Measurements from ENCODE around the gene HIVEP3.
A peak's percentile ranks its signal among the peaks of the same experiment; 100 is the strongest.

HIVEP3 gene

DNA sequence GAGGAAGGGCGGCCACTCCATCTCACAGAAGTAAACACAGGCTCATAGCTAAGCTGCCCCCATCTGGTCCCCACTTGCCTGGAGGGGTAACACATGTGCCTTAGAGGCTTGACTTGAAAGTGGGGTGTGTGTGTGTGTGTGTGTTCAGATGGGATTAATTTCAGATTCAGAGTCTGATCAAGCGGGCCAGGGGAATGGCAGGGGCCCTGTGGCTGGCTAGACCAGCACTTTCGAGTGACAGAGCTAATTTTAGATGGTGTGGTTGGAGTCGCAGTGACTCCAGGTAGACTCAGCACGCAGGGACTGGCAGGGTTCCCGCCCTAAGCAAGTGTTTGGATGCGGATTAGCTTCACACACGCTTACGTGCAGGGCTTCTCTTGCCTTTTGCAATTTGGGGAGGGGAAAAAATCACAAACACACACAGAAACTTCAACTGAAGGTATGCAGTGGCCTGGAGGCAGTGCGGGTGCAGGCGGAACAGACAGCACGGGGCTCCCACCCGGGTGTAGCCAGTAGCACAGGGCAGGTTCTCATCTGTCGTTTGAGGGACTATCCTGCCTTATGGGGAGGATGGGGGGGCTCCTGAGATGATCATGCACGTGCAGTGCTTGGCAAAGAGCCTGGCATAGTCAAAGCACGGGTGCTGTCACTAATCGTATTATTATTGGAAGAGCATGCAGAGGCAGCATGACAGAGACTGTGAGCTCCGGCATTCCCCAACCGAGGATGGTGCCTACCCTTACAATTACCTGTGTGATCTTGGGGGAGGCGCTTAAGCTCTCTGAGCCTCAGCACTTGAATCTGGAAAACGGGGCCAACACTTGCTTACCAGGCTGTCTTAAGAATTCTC lies 435.5 kb downstream of the HIVEP3 start:
- no peaks in the 10 kb centered on the region for H3K9me3 ChIP-seq (replicated peaks in 1 of 11)
- H3K27me3 ChIP-seq: no peaks in the 10 kb centered on the region
- no peak overlapping the region for H3K4me3 ChIP-seq
- peak overlapping the region in 10 of 11 experiments; percentile 5 to 77 (median 53); a peak in 16 of 22 replicates for H3K4me2 ChIP-seq
- H3K4me1 ChIP-seq: peaks cover 37 to 70% (median 60%) of the 10 kb centered on the region in 10 experiments
- H4K20me1 ChIP-seq: no peaks in the 10 kb centered on the region; a peak in 1 of 22 replicates
- H3K27ac ChIP-seq: peak overlapping the region in 2 of 11 experiments; percentile 27 to 47; a peak in 3 of 22 replicates
- no peak for TF ChIP-seq Cebpa-rat (IDR thresholded peaks at IDR 0.05)
- 0 out of 22 replicates have a peak overlapping the region, but pooled peaks of 1 of the 11 experiments have one; percentile 24 for H3K9ac ChIP-seq
- no peaks in the 10 kb centered on the region for H3K36me3 ChIP-seq

- H3K4me2 ChIP-seq: peak overlapping the region in 10 of 11 experiments; percentile 5 to 77 (median 53); a peak in 17 of 22 replicates
Measured at GRCh38 chr1:41482001-41482765, 436.5 kb downstream of the HIVEP3 start.

DNA sequence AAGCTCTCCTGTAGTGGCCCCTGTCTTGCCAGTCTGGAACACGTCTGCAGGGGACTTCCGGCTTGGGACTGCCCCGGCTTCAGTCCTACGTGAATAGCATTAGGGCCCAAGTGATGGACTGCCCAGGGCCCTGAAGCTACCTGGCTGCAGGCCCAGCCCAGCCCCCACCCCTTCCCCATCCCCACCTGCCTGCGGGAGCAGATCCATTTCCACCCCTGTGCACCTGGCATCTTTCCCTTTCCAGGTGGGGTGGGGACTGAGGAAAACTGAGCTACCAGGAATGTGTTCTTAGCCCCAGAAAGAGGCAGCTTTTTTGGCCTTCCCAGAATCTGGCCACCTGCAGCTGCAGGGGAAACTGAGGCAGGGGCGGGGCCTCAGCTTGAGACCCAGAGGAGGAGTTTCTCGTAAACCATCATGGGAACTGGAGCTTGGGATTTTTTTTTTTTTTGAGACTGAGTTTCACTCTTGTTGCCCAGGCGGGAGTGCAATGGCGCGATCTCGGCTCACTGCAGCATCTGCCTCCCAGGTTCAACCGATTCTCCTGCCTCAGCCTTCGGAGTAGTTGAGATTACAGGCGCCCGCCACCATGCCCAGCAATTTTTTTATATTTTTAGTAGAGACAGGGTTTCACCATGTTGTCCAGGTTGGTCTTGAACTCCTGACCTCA lies 437.5 kb downstream of the HIVEP3 start:
- Histone ChIP-seq H3K36me3 (no peaks in the 10 kb centered on the region), H3K4me3 (no peak overlapping the region), H3K27me3 (no peaks in the 10 kb centered on the region), H3K4me2 (no peak overlapping the region), H3K9ac (no peak overlapping the region), H3K27ac (no peak overlapping the region), H4K20me1 (peaks cover 0 to 10% (median 0%) of the 10 kb centered on the region in 11 experiments; a peak in 1 of 22 replicates), H3K4me1 (peaks cover 25 to 72% (median 58%) of the 10 kb centered on the region in 10 experiments), H3K9me3 (replicated peaks in 1 of 11) (no peaks in the 10 kb centered on the region)
- no peak for TF ChIP-seq Cebpa-rat (IDR thresholded peaks at IDR 0.05)

More at GRCh38 chr1:41482001-41482765, 436.5 kb downstream of the HIVEP3 start:
- Histone ChIP-seq H3K9me3 (replicated peaks in 1 of 11) (no peaks in the 10 kb centered on the region), H3K4me1 (peaks cover 31 to 72% (median 59%) of the 10 kb centered on the region in 10 experiments), H3K27ac (peak overlapping the region in 5 of 11 experiments; percentile 1 to 47 (median 35); a peak in 5 of 22 replicates), H3K9ac (peak overlapping the region in 2 of 11 experiments; percentile 18 to 24; a peak in 2 of 22 replicates), H4K20me1 (peaks cover 0 to 2% (median 0%) of the 10 kb centered on the region in 11 experiments; a peak in 1 of 22 replicates), H3K27me3 (no peaks in the 10 kb centered on the region), H3K36me3 (no peaks in the 10 kb centered on the region), H3K4me3 (no peak overlapping the region)
- no peak for TF ChIP-seq Cebpa-rat (IDR thresholded peaks at IDR 0.05)

DNA sequence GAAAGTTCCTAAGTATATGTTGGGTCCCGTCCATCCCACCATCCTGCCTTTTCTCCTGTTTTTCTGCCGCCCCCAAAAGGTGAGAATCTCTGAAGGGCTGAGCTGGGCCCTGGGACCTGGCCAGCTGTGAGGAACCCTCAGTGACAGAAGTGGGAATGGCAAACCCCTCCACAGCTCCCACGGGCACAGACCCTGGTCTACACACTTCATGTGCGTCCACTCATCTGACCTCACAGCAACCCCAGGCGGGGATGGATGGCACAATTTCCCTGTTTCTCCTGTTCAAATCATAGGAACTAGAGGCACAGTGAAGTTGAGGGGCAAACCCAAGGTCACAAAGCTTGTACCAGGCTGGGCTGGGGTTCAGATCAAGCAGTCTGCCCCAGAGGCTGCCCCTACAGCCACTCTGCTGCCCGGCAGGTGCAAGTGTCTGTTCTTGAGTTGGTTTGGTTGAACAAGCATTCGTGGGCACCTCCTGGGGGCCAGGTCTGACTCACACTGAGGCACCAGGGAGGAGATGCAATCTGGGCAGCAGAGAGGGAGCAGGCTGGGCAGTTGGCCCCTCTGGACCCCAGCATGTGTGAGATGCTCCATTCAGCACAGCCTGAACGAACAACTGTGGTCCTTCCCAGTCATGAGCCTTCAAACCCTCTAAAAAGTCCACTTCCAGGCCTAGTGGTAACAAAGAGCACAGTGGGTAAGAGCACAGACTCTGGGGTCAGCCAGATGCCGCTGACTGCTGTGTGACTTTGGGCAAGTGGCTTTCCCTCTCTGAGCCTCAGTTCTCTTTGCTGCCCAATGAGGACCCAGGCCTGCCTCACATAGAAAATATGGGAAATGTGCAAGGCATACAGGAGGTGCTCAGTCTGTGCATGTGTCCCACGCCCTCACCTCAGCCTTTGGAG lies 438.3 kb downstream of the HIVEP3 start:
- Histone ChIP-seq H3K4me1 (peaks cover 17 to 64% (median 50%) of the 10 kb centered on the region in 10 experiments), H3K4me3 (no peak overlapping the region)

GRCh38 chr1:41479808-41480160 lies 438.9 kb downstream of the HIVEP3 start:
- Histone ChIP-seq H3K36me3 (no peaks in the 10 kb centered on the region), H3K9me3 (replicated peaks in 1 of 11) (no peaks in the 10 kb centered on the region), H3K9ac (no peak overlapping the region), H3K27ac (no peak overlapping the region), H4K20me1 (0 out of 22 replicates have a peak, but pooled peaks cover 0 to 10% (median 0%) of the 10 kb centered on the region in 11 experiments), H3K4me2 (no peak overlapping the region), H3K27me3 (no peaks in the 10 kb centered on the region), H3K4me3 (no peak overlapping the region), H3K4me1 (peaks cover 10 to 57% (median 43%) of the 10 kb centered on the region in 10 experiments; a peak in 19 of 20 replicates)
- TF ChIP-seq Cebpa-rat (IDR thresholded peaks at IDR 0.05): no peak

More for the DNA sequence above, 438.3 kb downstream of the HIVEP3 start:
- no peak for TF ChIP-seq Cebpa-rat (IDR thresholded peaks at IDR 0.05)
- 0 out of 22 replicates have a peak, but pooled peaks cover 0 to 10% (median 0%) of the 10 kb centered on the region in 11 experiments for H4K20me1 ChIP-seq
- H3K4me2 ChIP-seq: no peak overlapping the region
- no peaks in the 10 kb centered on the region for H3K27me3 ChIP-seq
- H3K27ac ChIP-seq: no peak overlapping the region
- H3K36me3 ChIP-seq: no peaks in the 10 kb centered on the region
- no peaks in the 10 kb centered on the region for H3K9me3 ChIP-seq (replicated peaks in 1 of 11)
- no peak overlapping the region for H3K9ac ChIP-seq

GRCh38 chr1:41479000-41479807 lies 439.5 kb downstream of the HIVEP3 start:
- no peaks in the 10 kb centered on the region for H3K27me3 ChIP-seq
- no peaks in the 10 kb centered on the region for H3K9me3 ChIP-seq (replicated peaks in 1 of 11)
- peaks cover 5 to 51% (median 37%) of the 10 kb centered on the region in 10 experiments; a peak in 18 of 20 replicates for H3K4me1 ChIP-seq
- H3K27ac ChIP-seq: no peak overlapping the region
- no peak overlapping the region for H3K4me3 ChIP-seq
- H3K9ac ChIP-seq: no peak overlapping the region
- H3K4me2 ChIP-seq: peak overlapping the region in 4 of 11 experiments; percentile 6 to 32 (median 14); a peak in 2 of 22 replicates
- no peaks in the 10 kb centered on the region for H3K36me3 ChIP-seq
- no peak for TF ChIP-seq Cebpa-rat (IDR thresholded peaks at IDR 0.05)
- H4K20me1 ChIP-seq: 0 out of 22 replicates have a peak, but pooled peaks cover 0 to 10% (median 0%) of the 10 kb centered on the region in 11 experiments

GRCh38 chr1:41478118-41478748 lies 440.5 kb downstream of the HIVEP3 start:
- no peaks in the 10 kb centered on the region for H3K36me3 ChIP-seq
- no peak for TF ChIP-seq Cebpa-rat (IDR thresholded peaks at IDR 0.05)
- H4K20me1 ChIP-seq: peaks cover 0 to 10% (median 0%) of the 10 kb centered on the region in 11 experiments; a peak in 1 of 22 replicates
- H3K27me3 ChIP-seq: no peaks in the 10 kb centered on the region
- peaks cover 5 to 43% (median 31%) of the 10 kb centered on the region in 10 experiments; a peak in 18 of 20 replicates for H3K4me1 ChIP-seq
- peak overlapping the region in 1 of 11 experiments; percentile 18; a peak in 1 of 22 replicates for H3K4me2 ChIP-seq
- no peaks in the 10 kb centered on the region for H3K9me3 ChIP-seq (replicated peaks in 1 of 11)
- no peak overlapping the region for H3K9ac ChIP-seq
- H3K4me3 ChIP-seq: no peak overlapping the region
- H3K27ac ChIP-seq: no peak overlapping the region
